DND-41 (cell line): ENCODE data around the gene MATK.

ENCODE experiments used
- ATAC-seq: fragments of 200-7000 bp; cut with Tn5 transposase; 3 replicates; pipeline ENCODE4 v1.9.1; 2021; ENCODE audit warnings: low read depth; ENCODE audit not compliant: insufficient read depth
- DNase-seq: peaks from one replicate; pipeline ENCODE4 v3.0.0-alpha.2; 2020
- H2AFZ ChIP-seq: 2 replicates; pipeline ENCODE4 v1.6.0; 2012; ENCODE audit warnings: low read depth, low read length
- H3K27ac ChIP-seq: 2 replicates; pipeline ENCODE4 v1.5.1; 2012; ENCODE audit warnings: low read length, inconsistent platforms
- H3K27me3 ChIP-seq: fragments of 200-600 bp; sonication (generic); 2 replicates; pipeline ENCODE4 v1.6.0; 2012; ENCODE audit warnings: low read length, mild to moderate bottlenecking, inconsistent platforms; ENCODE audit not compliant: insufficient read depth, poor library complexity
- H3K36me3 ChIP-seq: 2 replicates; pipeline ENCODE4 v1.5.1; 2012; ENCODE audit warnings: low read length, inconsistent platforms; ENCODE audit not compliant: insufficient read depth
- H3K4me1 ChIP-seq: 2 replicates; pipeline ENCODE4 v1.5.1; 2012; ENCODE audit warnings: mild to moderate bottlenecking, low read length; ENCODE audit not compliant: insufficient read depth
- H3K4me2 ChIP-seq: 2 replicates; pipeline ENCODE4 v1.6.0; 2012; ENCODE audit warnings: mild to moderate bottlenecking, moderate library complexity, low read length, inconsistent platforms; ENCODE audit not compliant: insufficient read depth
- H3K4me3 ChIP-seq, 2 experiments: fragments of 200-600 bp in 1 of 2; shearing (Covaris generic) in 1 of 2; 2 replicates each; pipeline ENCODE4 v1.5.1; 2012 to 2016; ENCODE audit warnings: inconsistent platforms in 2 of 2, low read length in 2 of 2, mild to moderate bottlenecking in 2 of 2, low read depth in 1 of 2, moderate library complexity in 1 of 2
- H3K79me2 ChIP-seq: 2 replicates; pipeline ENCODE4 v1.6.0; 2012; ENCODE audit warnings: low read length, inconsistent platforms; ENCODE audit not compliant: insufficient read depth
- H3K9ac ChIP-seq: 2 replicates; pipeline ENCODE4 v1.6.0; 2012; ENCODE audit warnings: low read depth, mild to moderate bottlenecking, inconsistent platforms, low read length, moderate library complexity
- H3K9me3 ChIP-seq: 2 replicates; pipeline ENCODE4 v1.5.1; 2012; ENCODE audit warnings: low read length, moderate library complexity, mild to moderate bottlenecking, inconsistent platforms; ENCODE audit not compliant: insufficient read depth, severe bottlenecking
- H4K20me1 ChIP-seq: 2 replicates; pipeline ENCODE4 v1.6.0; 2012; ENCODE audit warnings: low read length; ENCODE audit not compliant: insufficient read depth
- CTCF ChIP-seq: IDR thresholded peaks from 2 replicates; pipeline ENCODE4 v1.5.1; 2012; ENCODE audit warnings: borderline replicate concordance, low read length, moderate library complexity, mild to moderate bottlenecking; ENCODE audit not compliant: poor library complexity, severe bottlenecking; ENCODE audit errors: extremely low read depth
- EZH2 ChIP-seq: IDR thresholded peaks from 3 replicates; pipeline ENCODE4 v1.6.1; 2012; ENCODE audit warnings: borderline replicate concordance, low read depth, mild to moderate bottlenecking, moderate library complexity, low read length, inconsistent platforms; ENCODE audit not compliant: severe bottlenecking

MATK gene

GRCh38 chr19:3745363-3746045, 40.7 kb downstream of the MATK start:
- Histone ChIP-seq H3K9me3 (no peaks in the 10 kb centered on the region), H3K27ac (no peak overlapping the region), H3K9ac (no peak overlapping the region), H2AFZ (no peak overlapping the region), H3K27me3 (no peaks in the 10 kb centered on the region), H3K4me2 (no peak overlapping the region), H3K4me3 (no peak overlapping the region), H3K36me3 (peaks cover 12% of the 10 kb centered on the region), H3K4me1 (no peaks in the 10 kb centered on the region), H4K20me1 (no peaks in the 10 kb centered on the region), H3K79me2 (no peaks in the 10 kb centered on the region)
- TF ChIP-seq CTCF, result no peak
- TF ChIP-seq EZH2, result no peak
- ATAC-seq (no peak), DNase-seq (no peak)

- H4K20me1 ChIP-seq, result no peaks in the 10 kb centered on the region
- no peaks in the 10 kb centered on the region for H3K27me3 ChIP-seq
- ATAC-seq, result no peak
- no peak overlapping the region for H2AFZ ChIP-seq
- H3K9ac ChIP-seq, result no peak overlapping the region
- DNase-seq, result no peak
- no peaks in the 10 kb centered on the region for H3K79me2 ChIP-seq
- TF ChIP-seq EZH2 (no peak), CTCF (no peak)
- H3K36me3 ChIP-seq, result no peaks in the 10 kb centered on the region
- H3K4me1 ChIP-seq, result no peaks in the 10 kb centered on the region
- no peak overlapping the region for H3K4me3 ChIP-seq
- H3K4me2 ChIP-seq, result no peak overlapping the region
- no peak overlapping the region for H3K27ac ChIP-seq
- H3K9me3 ChIP-seq, result no peaks in the 10 kb centered on the region
Measured at GRCh38 chr19:3743486-3743885, 42.7 kb downstream of the MATK start.

GRCh38 chr19:3740431-3740830, 45.8 kb downstream of the MATK start:
- H3K79me2 ChIP-seq, result no peaks in the 10 kb centered on the region
- H3K4me3 ChIP-seq, result no peak overlapping the region
- H3K27ac ChIP-seq, result no peak overlapping the region
- H2AFZ ChIP-seq, result no peak overlapping the region
- no peaks in the 10 kb centered on the region for H3K27me3 ChIP-seq
- H3K9me3 ChIP-seq, result no peaks in the 10 kb centered on the region
- no peak for ATAC-seq
- no peaks in the 10 kb centered on the region for H3K36me3 ChIP-seq
- no peak overlapping the region for H3K4me2 ChIP-seq
- H3K4me1 ChIP-seq, result no peaks in the 10 kb centered on the region
- H3K9ac ChIP-seq, result no peak overlapping the region
- H4K20me1 ChIP-seq, result no peaks in the 10 kb centered on the region
- no peak for DNase-seq
- TF ChIP-seq EZH2, result no peak
- TF ChIP-seq CTCF, result no peak
